Natural killer cell (primary cell): ENCODE measurements around the gene CTIF. TPM values are rescaled to one million over a fixed set of nuclear protein-coding genes. Genes with fewer than 3 reads are reported as not detected.

Source experiments
- ATAC-seq, 3 donors: fragments of 150-1000 bp in 2 of 3; fragments of 200-7000 bp in 1 of 3; cut with Tn5 transposase; 1 replicate in 1 of 3; 2 replicates in 2 of 3; pipeline ENCODE4 v1.10.0; 2021; ENCODE audit warnings: mild to moderate bottlenecking in 2 of 3, moderate library complexity in 2 of 3
- DNase-seq, 2 donors: peaks; one replicate each; pipeline versions ENCODE4 v3.0.0 to v3.0.0-alpha.2; 2013 to 2021; ENCODE audit warnings: mixed read lengths in 1 of 2
- H3K27ac ChIP-seq: one replicate; pipeline ENCODE4 v1.5.1; 2013; ENCODE audit warnings: mild to moderate bottlenecking, low read length
- H3K27me3 ChIP-seq: one replicate; pipeline ENCODE4 v1.6.1; 2013; ENCODE audit warnings: low read length; ENCODE audit not compliant: control insufficient read depth, insufficient read depth
- H3K36me3 ChIP-seq: one replicate; pipeline ENCODE4 v1.6.1; 2013; ENCODE audit warnings: low read length; ENCODE audit not compliant: control insufficient read depth, insufficient read depth
- H3K4me1 ChIP-seq: one replicate; pipeline ENCODE4 v1.6.1; 2013; ENCODE audit warnings: low read length; ENCODE audit not compliant: control insufficient read depth, insufficient read depth
- H3K4me3 ChIP-seq: one replicate; pipeline ENCODE4 v1.5.1; 2013; ENCODE audit warnings: low read length
- H3K9me3 ChIP-seq: one replicate; pipeline ENCODE4 v1.6.1; 2013; ENCODE audit warnings: low read length; ENCODE audit not compliant: control insufficient read depth, insufficient read depth
- H3K27ac Mint-ChIP-seq, 2 donors: one replicate each; pipeline ENCODE4 v1.8.0; 2022; ENCODE audit warnings: mild to moderate bottlenecking in 2 of 2, mixed read lengths in 2 of 2, moderate library complexity in 1 of 2
- H3K27me3 Mint-ChIP-seq, 2 donors: one replicate each; pipeline ENCODE4 v1.8.0; 2022; ENCODE audit warnings: low read depth in 2 of 2, mixed read lengths in 2 of 2
- H3K36me3 Mint-ChIP-seq: one replicate; pipeline ENCODE4 v1.8.0; 2022; ENCODE audit warnings: mixed read lengths
- H3K4me1 Mint-ChIP-seq, 2 donors: one replicate each; pipeline ENCODE4 v1.8.0; 2022; ENCODE audit warnings: mixed read lengths in 2 of 2
- H3K4me3 Mint-ChIP-seq: one replicate; pipeline ENCODE4 v1.8.0; 2022; ENCODE audit warnings: mild to moderate bottlenecking, moderate library complexity, mixed read lengths
- H3K9me3 Mint-ChIP-seq, 2 donors: one replicate each; pipeline ENCODE4 v1.8.0; 2022; ENCODE audit warnings: mixed read lengths in 2 of 2
- CTCF ChIP-seq: fragments of 200-600 bp; IDR thresholded peaks from one replicate; pipeline ENCODE4 v1.8.0; 2022; ENCODE audit warnings: antibody characterized with exemption
- WGBS: methylation state at CpG from one replicate; pipeline ENCODE4 v1.1.7; 2013; ENCODE audit warnings: missing lambda C conversion rate; ENCODE audit not compliant: insufficient coverage; 5-methylcytosine and 5-hydroxymethylcytosine counted together
- intact Hi-C: fragments of 100-400 bp; cut with micrococcal nuclease; formaldehyde crosslinking; loops from one replicate; pipeline ENCODE4 v1.14.2; 2022
- total RNA-seq, 4 donors: library from RNA; stranded (reverse); fragments of 120-200 nt in 1 of 4; gene quantifications; one replicate each; pipeline versions ENCODE4 v1.2.3 to v1.2.4, GENCODE V29; 2013 to 2022

The CTIF gene
- total RNA-seq, 3 donors from 2014 or later (not counting 1 experiment from before 2014, with no cell fraction given): 6.9 to 10.2 (median 8.2) TPM

GRCh38 chr18:48623468-48624235 lies 84.8 kb downstream of the CTIF start:
- no peak overlapping the region for H3K27ac Mint-ChIP-seq
- DNase-seq (no peak), ATAC-seq (no peak)
- no peak overlapping the region for H3K4me3 Mint-ChIP-seq
- no peaks in the 10 kb centered on the region for H3K9me3 Mint-ChIP-seq
- H3K36me3 Mint-ChIP-seq: no peaks in the 10 kb centered on the region
- TF ChIP-seq CTCF: no peak
- H3K4me1 Mint-ChIP-seq: no peaks in the 10 kb centered on the region
- Histone ChIP-seq H3K4me3 (no peak overlapping the region), H3K27ac (no peak overlapping the region), H3K9me3 (no peaks in the 10 kb centered on the region), H3K27me3 (no peaks in the 10 kb centered on the region), H3K4me1 (no peaks in the 10 kb centered on the region), H3K36me3 (no peaks in the 10 kb centered on the region)
- no peaks in the 10 kb centered on the region for H3K27me3 Mint-ChIP-seq
- intact Hi-C loops: no loop called here
- WGBS: 70% methylated on average over 5 of the region's 7 CpGs

GRCh38 chr18:48624856-48625255 lies 86.0 kb downstream of the CTIF start:
- Histone ChIP-seq H3K4me3 (no peak overlapping the region), H3K27ac (no peak overlapping the region), H3K9me3 (no peaks in the 10 kb centered on the region), H3K36me3 (no peaks in the 10 kb centered on the region), H3K27me3 (no peaks in the 10 kb centered on the region), H3K4me1 (no peaks in the 10 kb centered on the region)
- H3K4me1 Mint-ChIP-seq: no peaks in the 10 kb centered on the region
- ATAC-seq: no peak
- intact Hi-C loops: no loop called here
- H3K27ac Mint-ChIP-seq: no peak overlapping the region
- TF ChIP-seq CTCF: no peak
- H3K27me3 Mint-ChIP-seq: no peaks in the 10 kb centered on the region
- no peaks in the 10 kb centered on the region for H3K36me3 Mint-ChIP-seq
- no peak overlapping the region for H3K4me3 Mint-ChIP-seq
- no peaks in the 10 kb centered on the region for H3K9me3 Mint-ChIP-seq
- DNase-seq: no peak
- 80% methylated on average over 4 of the region's 4 CpGs for WGBS

DNA sequence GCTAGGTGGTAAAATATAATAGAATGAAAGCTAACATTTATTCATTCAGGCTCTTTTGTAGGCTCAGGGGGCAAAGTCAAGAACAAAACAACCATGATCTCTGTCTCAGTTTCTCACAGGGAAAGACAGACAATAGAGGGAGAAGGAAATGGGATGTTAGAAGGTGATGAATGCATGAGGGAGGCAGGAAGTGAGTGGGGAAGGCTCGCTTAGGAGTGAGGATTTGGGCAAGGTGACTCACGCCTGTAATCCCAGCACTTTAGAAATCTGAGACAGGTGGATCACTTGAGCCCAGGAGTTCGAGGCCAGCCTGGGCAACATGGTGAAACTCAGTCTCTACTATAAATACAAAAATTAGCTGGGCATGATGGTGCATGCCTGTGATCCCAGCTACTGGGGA lies 88.4 kb downstream of the CTIF start:
- Mint-ChIP-seq H3K9me3 (no peaks in the 10 kb centered on the region), H3K27me3 (no peaks in the 10 kb centered on the region), H3K4me3 (no peak overlapping the region), H3K27ac (no peak overlapping the region), H3K4me1 (no peaks in the 10 kb centered on the region), H3K36me3 (no peaks in the 10 kb centered on the region)
- H3K4me1 ChIP-seq: no peaks in the 10 kb centered on the region
- no peak overlapping the region for H3K27ac ChIP-seq
- TF ChIP-seq CTCF: no peak
- intact Hi-C loops: no loop called here
- no peak for ATAC-seq
- no peak for DNase-seq
- WGBS: 86% methylated on average over 3 of the region's 3 CpGs
- H3K9me3 ChIP-seq: no peaks in the 10 kb centered on the region
- no peaks in the 10 kb centered on the region for H3K36me3 ChIP-seq
- no peaks in the 10 kb centered on the region for H3K27me3 ChIP-seq
- H3K4me3 ChIP-seq: no peak overlapping the region
